AG08395 (cell line): ENCODE results near the gene CD164L2.
"Not testable (repeated sequence)": the region's sequence is repeated elsewhere in the genome, so short reads cannot be mapped to it uniquely, and the experiment has no call there.

Experiments
- DNase-seq: peaks from one replicate; pipeline ENCODE4 v3.0.0; 2012; ENCODE audit warnings: mixed read lengths, low spot score

CD164L2 gene

GRCh38 chr1:27383039-27383605, at the start of gene CD164L2:
Gene CD164L2 (minus strand): TSS chr1:27383333. CDS start chr1:27383239, 94 bp downstream.
- DNase-seq: no peak

- DNase-seq: not testable (repeated sequence)
Measured at GRCh38 chr1:27432725-27433124, 49.6 kb upstream of the CD164L2 start.

- DNase-seq: no peak
Measured at GRCh38 chr1:27431601-27431940, 48.4 kb upstream of the CD164L2 start.

GRCh38 chr1:27430903-27431600, 47.9 kb upstream of the CD164L2 start:
- no peak for DNase-seq

GRCh38 chr1:27429029-27429425, 45.9 kb upstream of the CD164L2 start:
- no peak for DNase-seq

- no peak for DNase-seq
Measured at GRCh38 chr1:27428316-27429028, 45.3 kb upstream of the CD164L2 start.

GRCh38 chr1:27427816-27428315, 44.7 kb upstream of the CD164L2 start:
- DNase-seq: no peak

GRCh38 chr1:27427329-27427728, 44.2 kb upstream of the CD164L2 start:
- DNase-seq: no peak

- no peak for DNase-seq
Measured at GRCh38 chr1:27423709-27424108, 40.6 kb upstream of the CD164L2 start.

- DNase-seq: peak; percentile 93
Measured at GRCh38 chr1:27418326-27419185, 35.4 kb upstream of the CD164L2 start.

- DNase-seq: no peak
Measured at GRCh38 chr1:27417713-27418112, 34.6 kb upstream of the CD164L2 start.

GRCh38 chr1:27416387-27417111, 33.4 kb upstream of the CD164L2 start:
- DNase-seq: peak; percentile 60

GRCh38 chr1:27414091-27414490, 31.0 kb upstream of the CD164L2 start:
- no peak for DNase-seq

GRCh38 chr1:27413004-27413403, 29.9 kb upstream of the CD164L2 start:
- no peak for DNase-seq

GRCh38 chr1:27412502-27412901, 29.4 kb upstream of the CD164L2 start:
- no peak for DNase-seq

GRCh38 chr1:27410709-27411108, 27.6 kb upstream of the CD164L2 start:
- DNase-seq: no peak

GRCh38 chr1:27409669-27410068, 26.5 kb upstream of the CD164L2 start:
- DNase-seq: no peak

GRCh38 chr1:27408151-27408550, 25.0 kb upstream of the CD164L2 start:
- DNase-seq: no peak

GRCh38 chr1:27406791-27407190, 23.7 kb upstream of the CD164L2 start:
- DNase-seq: not testable (repeated sequence)

GRCh38 chr1:27406362-27406680, 23.2 kb upstream of the CD164L2 start:
- DNase-seq: no peak

GRCh38 chr1:27405598-27406361, 22.6 kb upstream of the CD164L2 start:
- not testable (repeated sequence) for DNase-seq
